HepG2 (cell line): Measurements from ENCODE around the gene HOTAIR. TPM values are rescaled to one million over a fixed set of nuclear protein-coding genes. Genes with fewer than 3 reads are reported as not detected.
A peak's percentile ranks its signal among the peaks of the same experiment; 100 is the strongest.

Experiments
- AGO2 ChIP-seq: fragments of 200-400 bp; formaldehyde crosslinking; optimal IDR thresholded peaks from 2 replicates; pipeline ENCODE3; 2017; ENCODE audit warnings: mild to moderate bottlenecking, low read depth, low read length, moderate library complexity
- CENPT ChIP-seq: sonication (generic); formaldehyde crosslinking; IDR thresholded peaks from 2 replicates; pipeline ENCODE4 v1.8.0; 2022; ENCODE audit warnings: low read depth, mild to moderate bottlenecking, moderate library complexity, missing genetic modification reagents
- ERF ChIP-seq: IDR thresholded peaks from 2 replicates; pipeline ENCODE4 v1.6.1; 2018; ENCODE audit warnings: missing biosample characterization, missing genetic modification reagents
- FOXO4 ChIP-seq: sonication (generic); formaldehyde crosslinking; conservative IDR thresholded peaks from 2 replicates; pipeline ENCODE4 v1.8.1; 2023; ENCODE audit warnings: missing genetic modification reagents
- GATA4 ChIP-seq: sonication (generic); IDR thresholded peaks from 2 replicates; pipeline ENCODE4 v1.6.1; 2016; ENCODE audit warnings: antibody characterized with exemption, low read depth, borderline replicate concordance
- IRX3 ChIP-seq: sonication (generic); formaldehyde crosslinking; IDR thresholded peaks from 2 replicates; pipeline ENCODE4 v1.8.1; 2023; ENCODE audit warnings: mild to moderate bottlenecking, low read depth, missing genetic modification reagents, borderline replicate concordance
- KDM5A ChIP-seq: fragments of 200-600 bp; sonication (generic); IDR thresholded peaks from 2 replicates; pipeline ENCODE4 v1.7.0; 2018; ENCODE audit warnings: antibody characterized with exemption, mild to moderate bottlenecking, low read length, borderline replicate concordance
- MED1 ChIP-seq: sonication (generic); formaldehyde crosslinking; IDR thresholded peaks from 2 replicates; pipeline ENCODE4 v1.4.0; 2020; ENCODE audit warnings: missing genetic modification reagents
- NFIB ChIP-seq: sonication (generic); formaldehyde crosslinking; IDR thresholded peaks from 2 replicates; pipeline ENCODE4 v1.9.0; 2021; ENCODE audit warnings: missing genetic modification reagents, mild to moderate bottlenecking, borderline replicate concordance
- PLRG1 ChIP-seq: fragments of 450-650 bp; conservative IDR thresholded peaks from 2 replicates; pipeline ENCODE4 v1.6.1; 2016
- RAD51 ChIP-seq: fragments of 450-650 bp; IDR thresholded peaks from 2 replicates; pipeline ENCODE4 v1.6.1; 2016; ENCODE audit warnings: borderline replicate concordance
- RORA ChIP-seq: sonication (generic); formaldehyde crosslinking; IDR thresholded peaks from 2 replicates; pipeline ENCODE4 v1.5.0; 2020; ENCODE audit warnings: mild to moderate bottlenecking, missing genetic modification reagents, moderate library complexity
- SMAD1 ChIP-seq: sonication (generic); formaldehyde crosslinking; IDR thresholded peaks from 2 replicates; pipeline ENCODE4 v1.4.0; 2020; ENCODE audit warnings: missing genetic modification reagents, low read depth, mild to moderate bottlenecking, borderline replicate concordance
- TOE1 ChIP-seq: sonication (generic); formaldehyde crosslinking; IDR thresholded peaks from 2 replicates; pipeline ENCODE4 v1.4.0; 2020; ENCODE audit warnings: mild to moderate bottlenecking, missing genetic modification reagents
- UBTF ChIP-seq: sonication (generic); formaldehyde crosslinking; IDR thresholded peaks from 2 replicates; pipeline ENCODE4 v1.4.0; 2020; ENCODE audit warnings: mild to moderate bottlenecking, missing genetic modification reagents
- YEATS4 ChIP-seq: sonication (generic); formaldehyde crosslinking; IDR thresholded peaks from 2 replicates; pipeline ENCODE4 v1.4.0; 2020; ENCODE audit warnings: missing genetic modification reagents, borderline replicate concordance
- ZFYVE20 ChIP-seq: sonication (generic); formaldehyde crosslinking; IDR thresholded peaks from 2 replicates; pipeline ENCODE4 v1.8.0; 2023; ENCODE audit warnings: low read depth, mild to moderate bottlenecking, moderate library complexity, missing genetic modification reagents, borderline replicate concordance
- ZNF12 ChIP-seq: sonication (generic); formaldehyde crosslinking; IDR thresholded peaks from 2 replicates; pipeline ENCODE4 v1.5.0; 2020; ENCODE audit warnings: missing genetic modification reagents
- ZNF547 ChIP-seq: sonication (generic); formaldehyde crosslinking; IDR thresholded peaks from 2 replicates; pipeline ENCODE4 v1.5.1; 2020; ENCODE audit warnings: mild to moderate bottlenecking, missing genetic modification reagents
- ZNF776 ChIP-seq: sonication (generic); formaldehyde crosslinking; IDR thresholded peaks from 2 replicates; pipeline ENCODE4 v1.4.0; 2020; ENCODE audit warnings: mild to moderate bottlenecking, missing genetic modification reagents
- ZSCAN25 ChIP-seq: sonication (generic); formaldehyde crosslinking; IDR thresholded peaks from 2 replicates; pipeline ENCODE4 v1.8.0; 2022; ENCODE audit warnings: mild to moderate bottlenecking, missing genetic modification reagents
- polyA plus RNA-seq, 8 experiments: library from polyadenylated mRNA; depleted of rRNA in 3 of 8; stranded (reverse) in 7 of 8; unstranded in 1 of 8; fragments of >200 nt; fragmentation: Illumina TruSeq in 4 of 8; extraction: Trizol in 4 of 8; gene quantifications; 2 replicates each; pipeline versions ENCODE4 v1.2.1 to v1.2.3, GENCODE V29; 2011 to 2016; ENCODE audit warnings: low read depth in 4 of 8, missing spikeins in 1 of 8, mixed read lengths in 1 of 8; ENCODE audit not compliant: insufficient read depth in 1 of 8
- total RNA-seq, 5 experiments: library from RNA; depleted of rRNA; stranded (reverse); fragments of >200 nt; fragmentation: Illumina TruSeq; extraction: Trizol; gene quantifications; 2 replicates each; pipeline ENCODE4 v1.2.3, GENCODE V29; 2016; ENCODE audit warnings: low read depth in 1 of 5
- TF ChIP-seq, protein P1 (sequence below): IDR thresholded peaks from 2 replicates; pipeline ENCODE4 v1.6.1; 2016

The HOTAIR gene
- total and polyA plus RNA-seq, 2 of the 13 experiments (the other 11 are each of a cell fraction or from before 2014, with no cell fraction given): not detected

DNA sequence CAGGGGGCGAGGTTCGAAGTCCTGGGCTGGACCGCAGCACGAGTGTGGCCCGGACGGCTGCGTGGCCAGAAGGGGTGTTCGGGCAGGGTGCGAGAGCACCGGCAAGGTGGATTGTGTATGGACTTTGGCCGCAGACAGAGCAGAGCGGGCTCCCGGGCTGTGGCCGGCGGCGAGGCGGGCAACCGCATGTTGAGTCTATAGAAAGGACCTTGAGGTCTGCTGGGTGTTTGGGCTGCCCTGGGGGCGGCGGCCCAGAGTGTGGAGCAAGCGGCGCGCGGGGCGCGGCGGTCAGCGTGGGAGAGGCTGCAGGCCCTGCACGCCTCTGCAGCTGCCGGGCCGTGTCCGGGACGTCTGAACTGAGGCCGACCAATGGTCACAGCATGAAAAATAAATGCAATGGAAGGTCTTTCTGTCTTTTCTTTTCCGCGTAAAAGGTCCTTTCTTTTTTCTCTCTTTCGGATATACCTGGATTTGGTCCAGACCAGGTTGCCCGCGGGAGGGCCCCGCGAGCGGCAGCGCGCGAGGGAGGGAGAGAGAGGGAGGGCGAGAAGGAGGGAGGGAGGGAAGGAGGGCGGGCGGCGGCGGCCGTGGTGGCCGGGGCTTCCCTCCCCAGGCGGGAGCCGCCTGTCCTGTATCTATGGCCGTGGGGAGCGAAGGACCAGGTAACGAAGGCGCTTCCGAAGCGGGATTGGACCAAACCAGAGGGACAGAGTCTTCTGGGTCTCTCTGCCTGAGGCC, 19.7 kb upstream of the HOTAIR start (continued):
- TF ChIP-seq GATA4 (no peak), ZNF776 (CRISPR knock-in tag) (peak; percentile 74; the same call in 1 of the 2 replicates), CENPT (no peak), RORA (CRISPR knock-in tag) (no peak), ZNF547 (CRISPR knock-in tag) (no peak), ERF (0 out of 2 replicates have a peak, but pooled peaks have one; percentile 19), UBTF (peak; percentile 64), MED1 (peak; percentile 39; the same call in 1 of the 2 replicates), ZSCAN25 (peak; percentile 83), AGO2 (no peak), NFIB (CRISPR knock-in tag) (no peak), TOE1 (CRISPR knock-in tag) (no peak), ZFYVE20 (no peak), RAD51 (no peak), SMAD1 (CRISPR knock-in tag) (no peak), IRX3 (CRISPR knock-in tag) (no peak), KDM5A (no peak), ZNF12 (CRISPR knock-in tag) (no peak), FOXO4 (CRISPR knock-in tag) (no peak), YEATS4 (CRISPR knock-in tag) (0 out of 2 replicates have a peak, but pooled peaks have one; percentile 19), PLRG1 (no peak)
- TF ChIP-seq, protein P1, sequence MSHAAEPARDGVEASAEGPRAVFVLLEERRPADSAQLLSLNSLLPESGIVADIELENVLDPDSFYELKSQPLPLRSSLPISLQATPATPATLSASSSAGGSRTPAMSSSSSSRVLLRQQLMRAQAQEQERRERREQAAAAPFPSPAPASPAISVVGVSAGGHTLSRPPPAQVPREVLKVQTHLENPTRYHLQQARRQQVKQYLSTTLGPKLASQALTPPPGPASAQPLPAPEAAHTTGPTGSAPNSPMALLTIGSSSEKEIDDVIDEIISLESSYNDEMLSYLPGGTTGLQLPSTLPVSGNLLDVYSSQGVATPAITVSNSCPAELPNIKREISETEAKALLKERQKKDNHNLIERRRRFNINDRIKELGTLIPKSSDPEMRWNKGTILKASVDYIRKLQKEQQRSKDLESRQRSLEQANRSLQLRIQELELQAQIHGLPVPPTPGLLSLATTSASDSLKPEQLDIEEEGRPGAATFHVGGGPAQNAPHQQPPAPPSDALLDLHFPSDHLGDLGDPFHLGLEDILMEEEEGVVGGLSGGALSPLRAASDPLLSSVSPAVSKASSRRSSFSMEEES: no peak
